Measurements from ENCODE around the gene MAGEH1. TPM values are rescaled to one million over a fixed set of nuclear protein-coding genes. Genes with fewer than 3 reads are reported as not detected.
"Not testable (repeated sequence)": the region's sequence is repeated elsewhere in the genome, so short reads cannot be mapped to it uniquely, and the experiment has no call there.

Gene MAGEH1
- total and polyA plus RNA-seq, 2 of the 4 experiments (the other 2 are of a cell fraction): 22.4 to 29.2 TPM

GRCh38 chrX:55443468-55443867 lies 8.5 kb upstream of the MAGEH1 start:
- H3K9ac ChIP-seq (ENCODE audit: low read depth, low read length); H2BK120ac ChIP-seq (ENCODE audit: low read depth, low read length); CTCF ChIA-PET; H4K20me1 ChIP-seq (ENCODE audit: insufficient read depth, low read length); POLR2A ChIA-PET (ENCODE audit: unreplicated experiment); intact Hi-C loops (cut with micrococcal nuclease); H3K9me1 ChIP-seq (ENCODE audit: insufficient read depth, low read length); DNase-seq; H3K27ac ChIP-seq (ENCODE audit: insufficient read depth, low read length); H3K23ac ChIP-seq (ENCODE audit: low read depth, low read length); H4K5ac ChIP-seq (ENCODE audit: low read depth, low read length); H3K79me1 ChIP-seq (ENCODE audit: low read depth in 1 of 2, low read length in 2 of 2); H2AK5ac ChIP-seq (ENCODE audit: low read depth, low read length); H2AK9ac ChIP-seq (replicated peaks; ENCODE audit: low read depth, low read length, poor library complexity); H3K18ac ChIP-seq (ENCODE audit: low read depth, low read length); H4K8ac ChIP-seq (ENCODE audit: low read depth in 2 of 2, low read length in 2 of 2); H3K4me2 ChIP-seq (ENCODE audit: low read depth, low read length); H3K9me3 ChIP-seq (ENCODE audit: control insufficient read depth, insufficient read depth, low read length); H3K27me3 ChIP-seq (ENCODE audit: control insufficient read depth, insufficient read depth, low read length); H2AFZ ChIP-seq (replicated peaks; ENCODE audit: low read length, poor library complexity); H3K56ac ChIP-seq (ENCODE audit: extremely low read depth, insufficient read depth, low read length); dilution Hi-C loops (cut with HindIII; ENCODE audit: low sequenced_read_pairs, unreplicated experiment); H2BK20ac ChIP-seq (ENCODE audit: low read depth, low read length); H2BK15ac ChIP-seq (ENCODE audit: low read depth, low read length); H3K36me3 ChIP-seq (ENCODE audit: control insufficient read depth, insufficient read depth, low read length); H3K4me3 ChIP-seq (ENCODE audit: insufficient read depth, low read depth, low read length); BruUV-seq (replicated peaks); H2BK5ac ChIP-seq (ENCODE audit: low read depth, low read length, poor library complexity, severe bottlenecking); ATAC-seq (ENCODE audit: low read depth); H3K4me1 ChIP-seq (ENCODE audit: control insufficient read depth, insufficient read depth, low read length); H3K14ac ChIP-seq (replicated peaks; ENCODE audit: low read depth, low read length); in situ Hi-C loops (cut with MboI; ENCODE audit: low sequenced_read_pairs); H3K4ac ChIP-seq (ENCODE audit: low read depth, low read length); H4K91ac ChIP-seq (ENCODE audit: insufficient read depth, low read depth, low read length): not testable (repeated sequence)
- WGBS, 2 experiments (ENCODE audit: extremely low coverage in 2 of 2, insufficient read length in 1 of 2): 17% methylated on average over 1 of the region's 5 CpGs; no CpG with 5 or more reads in 1 of the 2 experiments
